ENCODE results near the gene NPDC1.

DNA sequence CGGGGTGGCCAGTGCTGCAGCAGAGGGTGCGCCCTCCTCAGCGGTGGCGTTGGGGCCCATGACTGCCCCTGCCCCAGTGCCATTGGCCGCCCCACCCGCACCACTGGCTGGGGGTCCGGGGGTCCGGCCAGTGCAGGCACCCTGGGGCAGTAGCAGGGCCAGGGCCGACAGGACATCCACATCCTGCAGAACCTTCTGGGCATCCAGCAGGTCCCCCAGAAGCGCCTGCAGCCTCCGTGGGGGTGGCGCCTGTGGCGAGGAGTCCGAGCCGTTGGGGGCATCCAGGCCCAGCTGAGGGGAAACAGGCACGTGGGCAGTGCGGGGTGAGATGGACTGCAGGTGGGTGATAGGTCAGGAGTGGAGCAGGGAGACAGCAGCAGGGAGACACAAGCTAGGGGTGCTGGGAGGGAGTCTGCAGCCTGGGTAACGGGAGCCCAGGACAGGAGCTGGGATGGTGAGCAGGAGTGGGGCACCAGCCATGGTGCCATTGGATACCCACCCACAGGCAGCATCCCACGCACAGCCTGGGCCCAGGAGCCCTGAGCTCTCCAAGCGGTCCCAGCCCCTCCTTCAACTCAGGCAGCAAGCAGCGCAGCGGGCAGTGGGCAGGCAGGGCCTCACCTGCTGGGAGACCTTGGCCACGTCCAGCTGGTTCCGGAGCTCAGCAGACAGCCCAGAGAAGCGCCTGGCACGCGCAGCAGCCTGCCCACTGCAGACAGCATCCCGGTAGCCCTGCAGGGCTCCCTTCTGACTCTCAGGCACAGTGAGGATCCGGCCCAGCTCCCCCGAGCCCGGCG is 25.0 kb downstream of the NPDC1 start:
- TF ChIP-seq, protein P1, sequence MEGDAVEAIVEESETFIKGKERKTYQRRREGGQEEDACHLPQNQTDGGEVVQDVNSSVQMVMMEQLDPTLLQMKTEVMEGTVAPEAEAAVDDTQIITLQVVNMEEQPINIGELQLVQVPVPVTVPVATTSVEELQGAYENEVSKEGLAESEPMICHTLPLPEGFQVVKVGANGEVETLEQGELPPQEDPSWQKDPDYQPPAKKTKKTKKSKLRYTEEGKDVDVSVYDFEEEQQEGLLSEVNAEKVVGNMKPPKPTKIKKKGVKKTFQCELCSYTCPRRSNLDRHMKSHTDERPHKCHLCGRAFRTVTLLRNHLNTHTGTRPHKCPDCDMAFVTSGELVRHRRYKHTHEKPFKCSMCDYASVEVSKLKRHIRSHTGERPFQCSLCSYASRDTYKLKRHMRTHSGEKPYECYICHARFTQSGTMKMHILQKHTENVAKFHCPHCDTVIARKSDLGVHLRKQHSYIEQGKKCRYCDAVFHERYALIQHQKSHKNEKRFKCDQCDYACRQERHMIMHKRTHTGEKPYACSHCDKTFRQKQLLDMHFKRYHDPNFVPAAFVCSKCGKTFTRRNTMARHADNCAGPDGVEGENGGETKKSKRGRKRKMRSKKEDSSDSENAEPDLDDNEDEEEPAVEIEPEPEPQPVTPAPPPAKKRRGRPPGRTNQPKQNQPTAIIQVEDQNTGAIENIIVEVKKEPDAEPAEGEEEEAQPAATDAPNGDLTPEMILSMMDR (IDR thresholded peaks at IDR 0.05): no peak
- TF ChIP-seq POLR2A (IDR thresholded peaks at IDR 0.05; ENCODE audit: low read depth) (no peak), EP300 (IDR thresholded peaks at IDR 0.05) (no peak)
